ENCODE measurements around the gene AK9.
"Not testable (repeated sequence)": the region's sequence is repeated elsewhere in the genome, so short reads cannot be mapped to it uniquely, and the experiment has no call there.

Gene AK9

DNA sequence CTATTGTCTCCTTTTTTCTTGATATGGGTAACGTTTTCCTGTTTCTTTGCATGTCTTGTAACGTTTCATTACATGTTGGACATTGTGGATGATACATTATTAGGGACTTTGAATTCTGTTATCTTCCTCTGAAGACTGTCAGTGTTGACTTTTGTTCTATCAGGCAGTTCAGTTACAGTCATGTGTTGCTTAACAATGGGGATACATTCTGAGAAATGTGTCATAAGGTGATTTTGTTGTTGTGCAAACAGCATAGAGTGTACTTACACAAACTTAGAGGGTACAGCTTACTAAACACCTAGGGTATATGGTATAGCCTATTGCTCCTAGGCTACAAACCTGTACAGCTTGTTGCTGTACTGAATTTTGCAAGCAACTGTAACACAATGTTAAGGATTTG lies 64.7 kb downstream of the AK9 start:
- no peak for DNase-seq (ENCODE audit: low read depth in 2 of 2)

DNA sequence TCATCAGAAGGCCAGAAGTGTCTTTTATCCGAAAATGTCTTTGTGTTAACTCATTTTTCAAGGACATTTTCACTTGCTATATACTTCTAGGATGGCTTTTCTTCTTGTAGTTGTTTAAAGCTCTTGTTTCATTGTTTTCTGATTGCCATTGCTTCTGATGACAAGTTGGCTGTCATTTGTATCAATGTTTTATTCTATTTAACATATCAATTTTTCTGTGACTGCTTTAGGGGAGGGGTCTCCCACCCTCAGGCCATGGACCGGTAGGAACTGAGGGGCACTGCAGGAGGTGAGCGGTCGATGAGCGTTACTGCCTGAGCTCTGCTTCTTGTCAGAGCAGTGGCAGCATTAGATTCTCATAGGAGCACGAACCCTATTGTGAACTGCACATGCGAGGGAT lies 65.8 kb downstream of the AK9 start:
- DNase-seq (ENCODE audit: low read depth in 2 of 2), result no peak

DNA sequence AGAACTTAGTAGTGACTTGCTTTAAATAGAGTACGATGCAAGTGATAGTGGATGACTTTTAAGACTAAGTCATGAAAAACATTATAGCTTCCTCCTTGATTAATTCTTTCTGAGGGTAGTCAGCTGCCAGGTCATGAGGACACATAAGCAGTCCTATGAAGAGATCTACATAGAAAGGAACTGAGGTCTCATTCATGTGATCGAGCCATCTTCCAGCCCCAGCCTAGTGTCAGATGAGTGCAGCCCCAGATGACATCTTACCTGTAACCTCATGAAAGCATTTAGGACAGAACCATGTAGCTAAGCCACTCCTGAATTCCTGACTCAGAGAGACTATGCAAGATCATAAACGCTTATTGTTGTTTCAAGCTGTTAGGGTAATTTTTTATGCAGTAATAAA lies 67.7 kb downstream of the AK9 start:
- DNase-seq (ENCODE audit: low read depth in 2 of 2), result no peak

DNA sequence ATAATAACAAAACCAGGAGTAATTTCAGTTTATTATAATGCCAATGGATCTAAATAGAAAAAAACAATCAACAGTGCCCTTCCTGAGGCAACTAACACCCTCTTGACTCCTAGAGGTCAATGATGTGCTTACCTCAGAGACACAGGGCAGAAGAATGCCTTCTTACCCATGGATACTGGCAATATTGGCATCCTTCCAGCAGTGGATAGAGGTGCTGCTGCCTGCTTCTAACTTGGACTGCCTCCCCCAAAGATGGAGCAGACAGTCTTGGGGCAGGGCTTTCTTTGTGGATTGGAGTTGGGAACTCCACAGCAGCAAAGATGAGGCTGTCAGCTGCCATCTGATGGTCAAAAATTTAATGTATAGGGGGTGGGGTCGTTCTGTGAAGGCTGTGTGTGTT lies 78.7 kb downstream of the AK9 start:
- DNase-seq (ENCODE audit: low read depth in 2 of 2), result no peak

DNA sequence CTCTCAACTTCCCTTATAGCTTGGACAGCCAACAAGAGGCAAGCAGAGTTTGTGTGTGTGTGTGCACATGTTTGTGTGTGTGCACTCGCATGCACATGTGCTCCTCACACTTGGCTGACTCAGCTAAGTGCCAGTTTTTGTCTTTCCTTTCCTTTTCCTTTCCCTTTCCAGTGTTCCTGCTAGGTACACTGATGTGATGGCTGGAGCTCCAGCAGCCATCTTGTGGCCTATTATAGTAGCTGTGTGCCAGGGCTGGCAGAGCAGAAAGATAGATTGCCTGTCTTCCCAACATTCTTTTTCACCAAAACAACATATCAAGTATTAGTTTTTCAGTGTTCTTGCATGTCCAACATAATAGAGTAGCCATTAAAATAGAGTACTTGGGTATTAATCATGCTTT lies 79.5 kb downstream of the AK9 start:
- no peak for DNase-seq (ENCODE audit: low read depth in 2 of 2)

DNA sequence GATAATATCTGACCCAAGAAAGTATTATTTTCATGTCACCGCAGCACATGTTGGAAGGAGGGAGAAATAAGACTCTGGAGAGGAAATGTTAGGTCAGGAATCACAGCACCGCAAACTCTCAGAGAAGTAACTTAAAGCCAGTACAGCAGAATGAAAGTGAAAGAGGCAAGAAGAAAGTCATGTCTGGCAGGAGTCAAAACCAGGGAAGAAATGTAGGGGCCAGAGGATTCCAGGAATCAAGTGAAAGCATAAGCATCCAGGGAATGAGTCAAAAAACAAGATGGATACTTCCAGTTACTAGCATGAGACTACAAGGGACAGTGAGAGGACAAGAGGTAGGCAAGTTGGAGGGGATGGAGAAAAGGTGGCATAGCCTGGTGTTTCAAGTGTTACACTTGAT lies 80.4 kb downstream of the AK9 start:
- DNase-seq (ENCODE audit: low read depth in 2 of 2), result no peak

DNA sequence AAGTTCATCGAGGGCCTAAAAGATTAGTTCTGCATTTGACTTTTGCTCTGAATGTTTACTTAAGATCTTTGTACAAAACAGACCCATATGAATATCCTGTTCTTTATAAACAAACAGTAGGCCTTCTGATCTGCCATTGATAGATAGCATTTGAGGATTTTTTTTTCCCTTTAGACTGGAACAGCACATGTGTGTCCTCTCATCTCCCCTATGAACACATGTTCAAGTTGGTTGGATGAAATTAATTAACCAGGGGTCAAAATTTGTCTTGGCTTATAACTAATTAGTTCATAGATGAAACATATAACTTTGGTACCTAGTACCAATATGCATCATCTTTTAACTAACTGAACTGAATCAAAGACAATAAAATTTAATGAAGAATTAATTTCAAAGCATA lies 81.3 kb downstream of the AK9 start:
- DNase-seq (ENCODE audit: low read depth in 2 of 2), result no peak

DNA sequence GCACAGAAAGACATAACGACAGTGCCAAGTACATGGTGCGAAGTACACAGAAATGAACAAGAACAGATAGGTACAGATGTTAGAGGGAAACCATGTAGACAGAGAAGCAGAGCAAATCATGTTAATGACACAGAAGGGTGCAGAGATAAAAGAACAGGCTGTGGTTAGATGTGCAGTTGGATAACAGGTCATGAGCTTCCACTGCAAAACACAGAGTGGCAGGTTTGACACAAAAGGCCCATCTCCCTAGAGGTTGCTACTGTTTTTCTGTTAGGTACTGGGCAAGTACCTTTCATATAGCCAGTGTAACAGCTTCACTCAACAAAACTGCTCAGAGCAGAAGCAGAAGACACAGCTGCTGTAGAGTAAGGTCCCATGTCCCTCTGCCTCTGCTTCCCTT lies 84.6 kb downstream of the AK9 start:
- DNase-seq (ENCODE audit: low read depth in 2 of 2), result no peak

DNA sequence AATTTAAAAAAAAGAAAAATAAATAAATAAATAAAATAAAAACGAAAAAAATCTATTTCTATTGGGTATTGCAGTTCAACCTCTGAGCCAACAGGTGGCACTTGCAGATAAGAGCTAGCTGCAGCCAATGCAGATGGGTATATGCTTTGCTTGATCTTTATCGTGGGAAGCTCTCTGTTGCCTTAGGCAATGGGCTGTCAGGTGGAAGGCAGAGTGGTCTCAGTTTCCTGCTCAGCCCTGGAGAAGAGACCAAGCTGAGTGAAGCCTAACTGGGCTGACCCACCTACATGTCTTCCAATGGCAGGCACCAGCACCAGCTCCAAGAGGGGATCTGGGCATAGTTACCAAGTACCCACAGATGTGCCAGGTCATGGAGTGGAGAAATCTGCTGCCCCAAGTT lies 95.0 kb downstream of the AK9 start:
- peak in 1 of 2 experiments; percentile 2 for DNase-seq (ENCODE audit: low read depth in 2 of 2)

DNA sequence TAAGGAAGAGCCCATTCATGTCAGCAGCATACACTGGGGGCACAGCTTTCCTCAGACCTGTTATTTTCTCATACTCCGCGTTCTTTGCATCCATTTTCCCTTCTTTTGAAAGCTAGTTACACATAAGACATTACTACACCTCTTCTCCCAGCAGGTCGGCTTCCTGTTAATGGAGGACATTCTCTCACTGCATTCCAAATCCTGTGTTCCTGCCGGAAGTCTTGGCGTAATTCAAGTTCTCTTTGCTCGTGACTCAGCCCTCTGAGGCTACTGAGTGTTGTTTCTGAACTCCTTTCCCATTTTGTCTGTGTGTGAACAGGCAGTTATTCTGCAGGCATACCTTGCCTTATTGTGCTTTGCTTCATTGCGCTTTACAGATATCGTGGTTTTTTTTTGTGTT lies 110.5 kb downstream of the AK9 start:
- DNase-seq (ENCODE audit: low read depth in 2 of 2), result no peak

DNA sequence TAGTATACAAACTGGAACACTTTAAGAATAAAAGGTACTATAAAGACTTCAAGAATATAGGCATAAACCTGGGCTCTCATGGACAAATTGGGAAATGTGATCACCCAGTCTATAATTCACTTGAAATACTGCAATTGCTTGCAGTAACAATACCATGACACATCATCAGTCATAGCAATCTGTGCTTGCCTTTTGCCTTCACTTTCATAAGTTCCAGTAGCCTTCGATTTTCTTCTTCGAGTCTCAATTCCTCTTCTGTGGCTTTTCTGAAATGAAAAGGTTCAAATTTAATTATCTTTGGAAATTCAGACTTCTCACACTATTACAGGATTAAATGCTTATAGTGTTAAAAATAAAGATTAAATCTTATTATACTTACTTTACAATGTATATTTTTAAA lies 111.6 kb downstream of the AK9 start:
- no peak for DNase-seq (ENCODE audit: low read depth in 2 of 2)

DNA sequence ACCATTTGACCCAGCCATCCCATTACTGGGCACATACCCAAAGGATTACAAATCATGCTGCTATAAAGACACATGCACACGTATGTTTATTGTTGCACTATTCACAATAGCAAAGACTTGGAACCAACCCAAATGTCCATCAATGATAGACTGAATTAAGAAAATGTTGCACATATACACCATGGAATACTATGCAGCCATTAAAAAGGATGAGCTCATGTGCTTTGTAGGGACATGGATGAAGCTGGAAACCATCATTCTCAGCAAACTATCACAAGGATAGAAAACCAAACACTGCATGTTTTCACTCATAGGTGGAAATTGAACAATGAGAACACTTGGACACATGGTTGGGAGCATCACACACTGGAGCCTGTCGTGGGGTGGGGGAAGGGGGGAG lies 121.1 kb downstream of the AK9 start:
- DNase-seq (ENCODE audit: low read depth in 2 of 2), result not testable (repeated sequence)

DNA sequence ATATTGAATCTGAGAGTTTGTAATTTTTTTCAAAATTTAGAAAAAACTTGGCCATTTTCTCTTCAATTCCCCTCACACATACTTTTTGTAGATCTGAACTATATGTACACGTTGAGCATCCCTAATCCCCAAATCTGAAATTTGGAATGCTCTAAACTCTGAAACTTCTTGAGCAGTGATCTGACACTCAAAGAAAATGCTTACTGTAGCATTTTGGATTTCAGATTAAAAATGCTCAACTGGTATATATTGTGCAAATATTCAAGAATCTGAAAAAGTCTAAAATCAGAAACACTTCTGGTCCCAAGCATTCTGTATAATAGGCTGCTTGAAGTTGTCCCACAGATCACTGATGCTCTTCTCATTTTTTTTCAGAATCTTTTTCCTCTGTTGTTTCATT lies 129.2 kb downstream of the AK9 start:
- no peak for DNase-seq (ENCODE audit: low read depth in 2 of 2)

DNA sequence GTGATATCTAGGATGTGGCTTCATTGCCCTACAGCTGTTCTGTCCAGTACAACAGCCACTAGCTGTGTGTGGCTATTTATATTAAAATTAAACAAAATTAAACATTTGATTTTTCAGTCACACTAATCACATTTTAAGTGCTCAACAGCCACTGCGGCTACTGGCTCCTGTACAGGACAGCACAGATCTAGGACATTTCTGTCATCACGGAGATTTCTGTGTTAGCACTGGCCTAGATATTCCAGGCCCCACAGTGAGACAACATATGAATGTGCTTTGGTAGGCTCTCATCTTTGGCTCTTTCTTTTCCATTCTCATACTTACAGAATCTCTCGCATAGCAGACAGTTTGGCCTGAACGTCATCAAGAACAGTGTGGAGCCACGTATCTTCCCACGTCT lies 159.6 kb downstream of the AK9 start:
- DNase-seq (ENCODE audit: low read depth in 2 of 2), result no peak

DNA sequence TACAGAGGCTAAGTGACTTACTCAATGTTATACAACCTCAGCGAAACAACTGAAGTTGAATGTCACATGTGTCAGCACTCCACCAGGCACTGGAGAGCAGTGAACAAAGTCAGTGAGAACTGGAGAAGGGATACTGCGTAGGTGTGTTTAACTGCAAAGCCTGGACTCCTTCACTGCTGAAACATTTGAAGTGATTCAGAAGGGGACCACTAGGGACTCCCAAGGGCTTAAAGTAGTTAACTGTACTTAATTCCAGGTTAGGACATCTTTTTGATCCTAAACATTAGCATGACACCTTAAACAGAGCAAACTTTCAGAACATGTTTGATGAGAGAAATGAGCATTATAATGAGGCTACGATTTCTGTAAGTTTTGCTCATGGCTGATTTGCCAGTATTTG lies 163.0 kb downstream of the AK9 start:
- DNase-seq (ENCODE audit: low read depth in 2 of 2), result no peak

DNA sequence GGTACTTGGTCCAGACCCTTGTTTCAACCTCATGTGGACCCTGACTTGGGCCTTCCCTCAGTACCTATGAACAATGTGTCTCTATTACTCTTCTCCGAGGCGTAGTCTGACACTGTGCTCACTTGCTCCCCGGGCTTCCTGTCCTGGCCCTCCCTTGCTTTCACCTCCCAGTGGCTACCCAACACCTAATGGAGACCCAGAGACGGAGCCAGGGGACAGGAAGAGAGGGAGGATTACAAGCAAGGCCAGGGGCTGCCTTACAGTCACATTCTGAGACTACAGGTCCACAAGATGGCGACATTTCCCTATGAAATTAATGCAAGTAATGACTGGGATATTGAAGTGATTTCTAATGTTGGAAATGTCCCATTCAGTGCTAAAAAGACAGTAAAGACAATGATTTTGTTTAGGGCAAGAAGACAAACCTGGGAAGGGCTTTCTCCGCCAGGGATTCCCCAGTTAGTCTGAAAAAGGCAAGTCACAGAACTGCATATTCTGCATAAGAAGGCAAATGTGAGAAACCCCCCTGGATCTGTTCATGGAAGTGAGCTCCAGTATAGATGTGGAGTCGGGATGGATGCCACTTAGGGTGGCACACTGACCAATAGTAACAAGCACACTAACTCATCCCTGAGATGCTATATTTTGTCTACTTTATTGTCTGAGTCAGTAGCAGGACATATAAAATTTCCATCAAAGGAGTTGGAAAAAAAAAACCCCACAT lies 163.9 kb downstream of the AK9 start:
- peak in 1 of 2 experiments; percentile 29 for DNase-seq (ENCODE audit: low read depth in 2 of 2)

DNA sequence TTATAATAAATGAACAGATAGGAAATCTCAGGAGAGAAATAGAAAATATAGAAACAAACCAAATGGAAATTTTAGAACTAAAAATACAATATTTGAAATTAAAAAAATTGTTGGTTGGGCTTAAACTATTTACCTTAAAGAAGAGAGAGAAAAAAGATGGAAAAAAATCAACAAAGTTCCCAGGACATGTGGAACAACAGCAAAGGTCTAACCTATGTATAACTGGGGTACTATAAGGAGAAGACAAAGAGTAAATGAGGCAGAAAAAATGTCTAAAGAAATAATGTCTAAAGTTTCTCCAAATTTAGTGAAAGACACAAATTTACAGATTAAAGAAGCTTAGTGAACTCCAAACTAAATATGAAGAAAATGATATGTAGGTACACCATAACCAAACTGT lies 166.9 kb downstream of the AK9 start:
- DNase-seq (ENCODE audit: low read depth in 2 of 2), result no peak

DNA sequence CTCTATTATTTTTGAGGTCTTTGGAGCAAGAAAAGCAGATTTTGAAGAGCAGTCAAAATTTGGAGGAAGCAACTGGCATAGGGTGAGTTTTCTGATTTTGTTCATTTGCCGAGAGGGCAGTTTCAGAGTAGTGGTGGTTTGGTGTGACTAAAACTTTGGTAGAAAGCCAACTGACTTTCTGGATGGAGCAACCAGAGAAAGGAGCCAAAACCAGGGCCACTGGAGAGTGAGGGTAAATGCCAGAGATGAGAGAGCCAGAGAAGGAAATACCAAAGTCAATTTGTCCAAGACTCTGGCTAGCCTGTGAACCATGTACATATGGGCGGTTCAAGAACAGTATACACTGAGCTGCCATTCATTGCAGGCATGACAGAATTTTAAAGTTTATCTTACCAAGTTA lies 167.5 kb downstream of the AK9 start:
- no peak for DNase-seq (ENCODE audit: low read depth in 2 of 2)

DNA sequence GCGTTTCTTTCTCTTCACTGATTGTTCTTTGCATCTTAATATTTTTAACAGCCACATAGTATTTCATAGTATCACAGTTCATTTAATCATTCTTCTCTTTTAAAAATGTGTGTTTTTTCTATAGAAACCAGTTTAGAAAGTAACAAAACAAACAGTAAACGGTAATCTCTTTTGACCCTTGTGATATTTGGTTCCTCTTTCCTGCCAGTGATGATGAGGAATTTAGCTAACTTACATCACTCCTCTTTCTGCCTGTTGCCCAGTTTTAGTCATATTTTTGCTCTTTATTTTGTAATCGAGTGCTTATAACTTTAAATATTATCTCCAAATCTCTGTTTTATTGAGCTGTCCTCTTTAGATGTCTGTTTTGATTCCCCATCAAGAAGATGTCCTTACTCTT lies 169.9 kb downstream of the AK9 start:
- DNase-seq (ENCODE audit: low read depth in 2 of 2), result no peak

DNA sequence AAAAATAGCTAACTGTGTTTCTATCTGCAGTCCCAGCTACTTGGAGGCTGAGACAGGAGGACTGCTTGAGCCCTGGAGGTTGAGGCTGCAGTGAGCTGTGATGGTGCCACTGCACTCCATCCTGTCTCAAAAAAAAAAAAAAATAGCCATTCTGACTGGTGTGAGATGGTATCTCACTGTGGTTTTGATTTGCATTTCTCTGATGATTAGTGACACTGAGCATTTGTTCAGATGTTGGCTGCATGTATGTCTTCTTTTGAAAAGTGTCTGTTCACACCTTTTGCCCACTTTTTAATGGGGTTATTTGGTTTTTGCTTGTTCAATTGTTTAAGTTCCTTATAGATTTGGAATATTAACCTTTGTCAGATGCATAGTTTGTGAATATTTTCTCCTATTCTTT lies 171.4 kb downstream of the AK9 start:
- not testable (repeated sequence) for DNase-seq (ENCODE audit: low read depth in 2 of 2)

DNA sequence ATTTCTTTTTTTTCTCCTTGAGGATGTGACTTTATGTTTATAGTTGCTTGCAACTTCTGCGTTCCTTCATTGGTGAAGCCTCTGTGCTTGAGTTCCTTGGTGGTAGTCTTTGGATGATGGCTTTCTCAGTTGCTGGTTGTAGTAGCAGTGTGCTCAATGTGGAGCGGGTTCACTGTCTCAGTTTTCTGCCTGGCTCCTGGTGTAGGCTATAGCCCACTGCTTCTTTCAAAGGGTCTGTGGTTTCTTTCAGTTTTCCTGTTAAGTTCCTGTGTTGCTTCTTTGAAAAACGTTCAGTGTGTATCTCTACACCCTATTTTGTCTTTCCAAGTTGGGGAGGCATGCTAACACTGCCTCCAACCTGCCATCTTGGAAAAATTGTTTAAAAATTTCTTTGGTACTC lies 174.1 kb downstream of the AK9 start:
- DNase-seq (ENCODE audit: low read depth in 2 of 2), result no peak

DNA sequence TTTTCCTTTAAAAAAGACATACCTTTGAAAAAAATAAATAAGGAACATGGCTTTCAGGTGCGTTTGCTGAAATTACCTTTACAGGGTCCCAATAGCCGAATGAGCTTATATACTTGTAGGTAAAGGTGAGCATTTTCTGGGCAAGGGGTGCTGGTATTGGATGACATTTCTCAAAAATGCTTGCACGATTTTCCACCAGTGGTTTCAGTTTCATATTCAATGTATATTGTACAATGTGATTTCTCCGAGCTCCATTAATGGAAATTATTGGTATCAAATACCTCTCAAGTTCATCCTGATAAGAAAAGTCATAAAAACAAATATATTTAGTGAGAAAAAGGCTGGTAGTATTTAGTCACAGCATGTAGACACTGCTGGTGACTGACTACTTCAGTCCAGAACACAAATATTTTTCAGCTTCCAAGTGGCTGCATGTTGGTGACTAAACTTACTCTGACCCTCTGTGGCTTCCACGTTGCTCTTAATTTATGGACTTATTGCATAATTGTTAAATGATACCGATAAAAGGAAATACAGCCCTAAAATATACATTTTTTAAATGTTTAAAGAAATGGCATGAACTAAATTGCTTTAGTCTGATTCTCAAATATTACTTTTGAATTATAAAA lies 175.1 kb downstream of the AK9 start:
- no peak for DNase-seq (ENCODE audit: low read depth in 2 of 2)

DNA sequence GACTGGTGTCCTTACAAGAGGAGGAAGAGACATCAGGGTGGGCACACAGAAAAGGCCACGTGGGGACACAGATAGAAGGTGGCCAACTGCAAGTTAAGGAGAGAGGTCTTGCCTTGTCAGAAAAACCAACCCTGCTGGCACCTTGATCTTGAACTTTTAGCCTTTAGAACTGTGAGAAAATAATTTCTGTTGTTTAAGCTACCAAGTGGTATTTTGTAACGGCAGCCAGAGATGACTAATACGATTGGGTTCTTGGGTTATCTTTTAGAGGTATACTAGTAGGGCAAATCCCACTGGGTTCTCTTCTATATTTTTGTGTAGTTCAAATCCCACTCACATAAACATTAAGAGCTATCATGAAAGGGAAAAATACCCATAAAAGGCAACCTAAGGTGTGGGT lies 176.1 kb downstream of the AK9 start:
- DNase-seq (ENCODE audit: low read depth in 2 of 2), result no peak

DNA sequence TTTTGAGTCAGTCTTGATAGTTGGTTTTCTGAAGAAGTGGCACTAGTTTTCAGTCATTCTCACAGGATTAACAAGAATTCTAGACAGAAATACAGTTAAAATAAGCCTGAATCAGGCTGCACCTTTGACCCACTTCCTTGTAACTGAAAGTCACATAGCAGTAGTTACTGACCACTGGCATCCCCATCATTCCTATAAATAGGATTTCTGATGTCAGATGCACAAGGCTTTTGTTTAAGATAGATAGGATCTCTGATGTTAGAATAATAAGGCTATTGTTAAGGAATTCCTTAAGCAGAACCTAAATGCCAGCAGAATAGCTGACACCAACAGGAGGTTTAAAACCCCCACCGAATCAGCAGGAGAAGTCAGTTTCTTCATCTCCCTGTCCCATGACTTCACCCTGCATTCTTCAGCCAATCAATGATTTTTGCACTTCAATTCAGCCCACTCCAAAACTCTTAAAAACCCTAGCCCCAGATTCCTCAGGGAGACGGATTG lies 177.4 kb downstream of the AK9 start:
- no peak for DNase-seq (ENCODE audit: low read depth in 2 of 2)

Data from stimulated activated CD4-positive, alpha-beta T cell treated with anti-CD3 and anti-CD28 coated beads, Interleukin-12 subunit alpha, Interleukin-12 subunit beta, amount 100 ng/mL, for 24 hours (primary cell).